A549 (cell line): ENCODE data around the gene PIP4K2A. TPM values are rescaled to one million over a fixed set of nuclear protein-coding genes. Genes with fewer than 3 reads are reported as not detected.

ENCODE experiments used
- ATAC-seq, 2 experiments: fragments of 200-7000 bp in 1 of 2; fragments of >200 bp in 1 of 2; cut with Nextera tagmentation in 1 of 2; cut with Tn5 transposase in 1 of 2; 3 replicates each; pipeline versions ENCODE4 v1.8.0 to v1.9.1; 2018 to 2020; ENCODE audit warnings: mild to moderate bottlenecking in 1 of 2, moderate library complexity in 1 of 2
- CTCF ChIA-PET: fragments of 300-600 bp; sonication (Branson Sonifier 250); formaldehyde crosslinking; extraction: SDS; loops from one replicate; lab custom pipeline; 2021; ENCODE audit warnings: antibody characterized with exemption, inconsistent platforms; lab: Yijun Ruan, JAX
- POLR2A ChIA-PET: fragments of 350-600 bp; formaldehyde crosslinking; extraction: SDS; loops from one replicate; lab custom pipeline; 2021; ENCODE audit warnings: antibody characterized with exemption, inconsistent platforms; lab: Yijun Ruan, JAX
- DNase-seq, 2 experiments: peaks; one replicate each; pipeline versions ENCODE4 v3.0.0 to v3.0.0-alpha.2; 2011 to 2016; ENCODE audit warnings: low read depth in 1 of 2, low spot score in 1 of 2
- FAIRE-seq: peaks from 2 replicates; lab custom pipeline; 2011; peaks lifted over from hg19 to GRCh38; lab: Jason Lieb, UNC
- H3K27ac ChIP-seq, 2 experiments: fragments of >200 bp; sonication (Bioruptor Twin); formaldehyde crosslinking; 3 replicates each; pipeline ENCODE4 v1.5.1; 2016 to 2017
- H3K4me1 ChIP-seq: fragments of >200 bp; sonication (Bioruptor Twin); formaldehyde crosslinking; 3 replicates; pipeline ENCODE4 v1.6.1; 2016
- H3K4me2 ChIP-seq: fragments of >200 bp; sonication (Bioruptor Twin); formaldehyde crosslinking; 3 replicates; pipeline ENCODE4 v1.6.1; 2016
- H3K4me3 ChIP-seq: fragments of >200 bp; sonication (Bioruptor Twin); formaldehyde crosslinking; 3 replicates; pipeline ENCODE4 v1.5.1; 2016
- H3K9me3 ChIP-seq: fragments of >200 bp; sonication (Bioruptor Twin); formaldehyde crosslinking; 3 replicates; pipeline ENCODE4 v1.6.1; 2016
- BHLHE40 ChIP-seq: IDR thresholded peaks from 2 replicates; pipeline ENCODE4 v1.6.1; 2012; ENCODE audit warnings: low read depth, low read length, inconsistent platforms
- CEBPB ChIP-seq, 2 experiments: fragments of >200 bp in 1 of 2; sonication (Bioruptor Twin) in 1 of 2; formaldehyde crosslinking in 1 of 2; IDR thresholded peaks; 2 replicates each; pipeline ENCODE4 v1.6.1; 2012 to 2016
- EHMT2 ChIP-seq: fragments of 200-600 bp; sonication (generic); IDR thresholded peaks from 2 replicates; pipeline ENCODE4 v1.6.1; 2016; ENCODE audit warnings: antibody characterized with exemption, low read depth, mild to moderate bottlenecking, moderate library complexity
- ESRRA ChIP-seq: fragments of 150-350 bp; IDR thresholded peaks from 2 replicates; pipeline ENCODE4 v1.6.1; 2014; ENCODE audit warnings: mild to moderate bottlenecking, low read length, borderline replicate concordance
- FOSB ChIP-seq: fragments of 250-450 bp; sonication (Bioruptor Pico); IDR thresholded peaks from 2 replicates; pipeline ENCODE4 v1.5.0; 2020; ENCODE audit warnings: mild to moderate bottlenecking, moderate library complexity
- FOSL2 ChIP-seq, 2 experiments: fragments of 450-650 bp in 1 of 2; fragments of >200 bp in 1 of 2; sonication (Bioruptor Twin) in 1 of 2; formaldehyde crosslinking; IDR thresholded peaks; 2 replicates each; pipeline versions ENCODE4 v1.5.0 to v1.6.1; 2016 to 2020; ENCODE audit warnings: mild to moderate bottlenecking in 1 of 2, moderate library complexity in 1 of 2
- HOXA7 ChIP-seq: fragments of 250-450 bp; sonication (Bioruptor Pico); IDR thresholded peaks from 2 replicates; pipeline ENCODE4 v1.5.0; 2020; ENCODE audit warnings: mild to moderate bottlenecking, moderate library complexity
- HOXB13 ChIP-seq: fragments of 250-450 bp; sonication (Bioruptor Pico); IDR thresholded peaks from 2 replicates; pipeline ENCODE4 v1.5.0; 2020; ENCODE audit warnings: low read depth, mild to moderate bottlenecking, moderate library complexity
- JUN ChIP-seq, 2 experiments: fragments of >200 bp; sonication (Bioruptor Twin); formaldehyde crosslinking; IDR thresholded peaks; 2 replicates in 1 of 2; 3 replicates in 1 of 2; pipeline ENCODE4 v1.6.1; 2016 to 2017
- JUNB ChIP-seq: fragments of >200 bp; sonication (Bioruptor Twin); formaldehyde crosslinking; IDR thresholded peaks from 2 replicates; pipeline ENCODE4 v1.6.1; 2016
- KDM1A ChIP-seq: fragments of 200-600 bp; sonication (generic); IDR thresholded peaks from 2 replicates; pipeline ENCODE4 v1.6.1; 2016; ENCODE audit warnings: low read depth, mild to moderate bottlenecking
- KDM5A ChIP-seq: fragments of 200-600 bp; sonication (generic); IDR thresholded peaks from 2 replicates; pipeline ENCODE4 v1.6.1; 2016; ENCODE audit warnings: antibody characterized with exemption, mild to moderate bottlenecking
- MAFK ChIP-seq: fragments of 450-650 bp; IDR thresholded peaks from 2 replicates; pipeline ENCODE4 v1.6.1; 2014; ENCODE audit not compliant: partially characterized antibody
- MAZ ChIP-seq: fragments of 150-350 bp; IDR thresholded peaks from 2 replicates; pipeline ENCODE4 v1.6.1; 2014; ENCODE audit warnings: antibody characterized with exemption, low read depth, low read length, borderline replicate concordance
- NPAS2 ChIP-seq: fragments of 250-450 bp; sonication (Bioruptor Pico); IDR thresholded peaks from 2 replicates; pipeline ENCODE4 v1.8.0; 2022; ENCODE audit warnings: mild to moderate bottlenecking, moderate library complexity, borderline replicate concordance
- POLR2AphosphoS2 ChIP-seq: conservative IDR thresholded peaks from 2 replicates; pipeline ENCODE4 v1.6.1; 2012; ENCODE audit warnings: low read length, improper control_type of control experiment, inconsistent platforms
- RFX5 ChIP-seq: fragments of 450-650 bp; IDR thresholded peaks from 2 replicates; pipeline ENCODE4 v1.7.1; 2014; ENCODE audit warnings: antibody characterized with exemption, mild to moderate bottlenecking, moderate library complexity
- ZC3H11A ChIP-seq: fragments of 450-650 bp; IDR thresholded peaks from 2 replicates; pipeline ENCODE4 v1.6.1; 2014; ENCODE audit warnings: antibody characterized with exemption, mild to moderate bottlenecking
- ZNF302 ChIP-seq: fragments of 250-450 bp; sonication (Bioruptor Pico); IDR thresholded peaks from 2 replicates; pipeline ENCODE4 v1.9.0; 2021; ENCODE audit warnings: inconsistent platforms, mild to moderate bottlenecking, moderate library complexity
- WGBS: methylation state at CpG from one replicate; pipeline ENCODE4 v1.1.6; 2017; ENCODE audit errors: missing lambda C conversion rate; 5-methylcytosine and 5-hydroxymethylcytosine counted together
- polyA plus RNA-seq, 4 experiments: library from polyadenylated mRNA; depleted of rRNA in 3 of 4; stranded (reverse); fragments of >200 nt; fragmentation: RNase III in 1 of 4; extraction: RNeasy Plus Mini Kit Qiagen cat#74134 plus additional on column Dnase treatment in 1 of 4; gene quantifications; 2 replicates in 3 of 4; 3 replicates in 1 of 4; pipeline ENCODE4 v1.2.3, GENCODE V29; 2011 to 2017
- TF ChIP-seq, protein P1 (sequence below): IDR thresholded peaks from 2 replicates; pipeline ENCODE4 v1.6.1; 2012; ENCODE audit warnings: low read depth, borderline replicate concordance
- TF ChIP-seq, protein P2 (sequence below): fragments of >200 bp; sonication (Bioruptor Twin); formaldehyde crosslinking; IDR thresholded peaks from 2 replicates; pipeline ENCODE4 v1.6.1; 2016
- TF ChIP-seq, protein P3 (sequence below): IDR thresholded peaks from 2 replicates; pipeline ENCODE4 v1.6.1; 2012
- TF ChIP-seq, protein P4 (sequence below): fragments of 150-350 bp; IDR thresholded peaks from 2 replicates; pipeline ENCODE4 v1.6.1; 2014; ENCODE audit warnings: low read depth, mild to moderate bottlenecking, low read length
- TF ChIP-seq, protein P5 (sequence below): IDR thresholded peaks from 2 replicates; pipeline ENCODE4 v1.6.1; 2012
- TF ChIP-seq, protein P6 (sequence below): fragments of >200 bp; sonication (Bioruptor Twin); formaldehyde crosslinking; IDR thresholded peaks from 3 replicates; pipeline ENCODE4 v1.5.1; 2016
- TF ChIP-seq, protein P7 (sequence below): fragments of >200 bp; sonication (Bioruptor Twin); formaldehyde crosslinking; IDR thresholded peaks from 3 replicates; pipeline ENCODE4 v1.6.1; 2016

PIP4K2A gene
- polyA plus RNA-seq, 2 of the 4 experiments (the other 2 are of a cell fraction): 23.1 to 24.0 TPM

DNA sequence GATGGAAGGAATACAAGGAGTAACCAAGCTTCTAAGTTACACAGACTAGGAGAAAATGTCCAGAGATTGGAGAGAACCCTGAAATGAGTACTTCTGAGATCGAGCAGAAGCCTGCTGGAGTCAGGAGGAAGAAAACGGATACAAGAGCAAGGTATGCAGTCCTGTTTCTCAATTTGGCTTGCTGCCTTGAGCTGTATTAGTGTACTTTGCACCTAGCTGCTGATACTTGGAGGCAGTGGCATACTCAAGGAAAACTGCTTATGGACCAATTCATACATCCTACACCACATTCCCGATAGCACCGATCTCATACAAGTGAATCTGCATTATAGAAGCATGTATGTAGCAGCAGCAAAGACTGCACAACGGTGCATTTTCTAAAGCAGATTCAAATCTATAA, 14.4 kb downstream of the PIP4K2A start (continued):
- TF ChIP-seq KDM1A: no peak
- TF ChIP-seq, protein P1, sequence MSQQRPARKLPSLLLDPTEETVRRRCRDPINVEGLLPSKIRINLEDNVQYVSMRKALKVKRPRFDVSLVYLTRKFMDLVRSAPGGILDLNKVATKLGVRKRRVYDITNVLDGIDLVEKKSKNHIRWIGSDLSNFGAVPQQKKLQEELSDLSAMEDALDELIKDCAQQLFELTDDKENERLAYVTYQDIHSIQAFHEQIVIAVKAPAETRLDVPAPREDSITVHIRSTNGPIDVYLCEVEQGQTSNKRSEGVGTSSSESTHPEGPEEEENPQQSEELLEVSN: no peak
- no peak for TF ChIP-seq MAFK
- TF ChIP-seq HOXB13 (CRISPR knock-in tag): no peak

DNA sequence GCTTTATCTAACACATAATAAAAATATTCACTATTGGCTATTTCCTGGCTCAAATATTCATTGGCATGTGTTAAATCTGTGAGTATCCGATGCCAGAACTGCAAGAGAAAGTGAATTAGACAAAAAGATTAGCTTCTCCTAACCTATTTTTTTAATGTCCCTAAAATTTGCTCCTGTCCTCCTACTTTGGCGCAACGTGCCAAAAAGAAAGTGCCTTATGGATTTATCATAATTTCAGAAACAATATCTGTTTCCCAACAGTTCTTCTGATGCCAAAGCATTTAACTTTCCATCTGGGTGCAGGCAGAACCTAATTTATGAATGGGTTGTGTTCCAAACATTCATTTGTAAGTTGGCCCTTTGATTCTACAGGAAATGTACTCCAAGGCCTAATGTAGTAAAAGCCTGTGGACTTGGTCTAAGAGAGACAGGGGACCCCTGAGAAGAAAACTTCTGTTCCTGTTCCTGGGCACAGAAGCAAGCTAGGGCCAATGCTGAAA, 15.4 kb downstream of the PIP4K2A start:
- POLR2A ChIA-PET: interaction anchor here (0.6 kb wide), 1 partner anchor 1180 kb away, joined by 4 read pairs; no protein-coding TSS in a partner anchor
- Histone ChIP-seq H3K4me1 (peaks cover 8% of the 10 kb centered on the region; the same call in 1 of the 3 replicates), H3K9me3 (no peaks in the 10 kb centered on the region), H3K4me3 (no peak overlapping the region), H3K27ac (no peak overlapping the region), H3K4me2 (no peak overlapping the region)
- FAIRE-seq (no peak), DNase-seq (no peak), ATAC-seq (no peak)
- CTCF ChIA-PET: interaction anchor here (0.7 kb wide), 1 partner anchor 22 kb away, joined by 3 read pairs; no protein-coding TSS in a partner anchor
- 94% methylated on average over 3 of the region's 3 CpGs for WGBS
- TF ChIP-seq, protein P2, sequence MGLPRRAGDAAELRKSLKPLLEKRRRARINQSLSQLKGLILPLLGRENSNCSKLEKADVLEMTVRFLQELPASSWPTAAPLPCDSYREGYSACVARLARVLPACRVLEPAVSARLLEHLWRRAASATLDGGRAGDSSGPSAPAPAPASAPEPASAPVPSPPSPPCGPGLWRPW: no peak
- TF ChIP-seq ZC3H11A (no peak), MAZ (no peak), KDM5A (no peak), BHLHE40 (no peak), JUNB (no peak), FOSB (CRISPR knock-in tag) (no peak), HOXA7 (no peak)
- TF ChIP-seq, protein P1: no peak
- TF ChIP-seq, protein P3, sequence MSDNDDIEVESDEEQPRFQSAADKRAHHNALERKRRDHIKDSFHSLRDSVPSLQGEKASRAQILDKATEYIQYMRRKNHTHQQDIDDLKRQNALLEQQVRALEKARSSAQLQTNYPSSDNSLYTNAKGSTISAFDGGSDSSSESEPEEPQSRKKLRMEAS: no peak

DNA sequence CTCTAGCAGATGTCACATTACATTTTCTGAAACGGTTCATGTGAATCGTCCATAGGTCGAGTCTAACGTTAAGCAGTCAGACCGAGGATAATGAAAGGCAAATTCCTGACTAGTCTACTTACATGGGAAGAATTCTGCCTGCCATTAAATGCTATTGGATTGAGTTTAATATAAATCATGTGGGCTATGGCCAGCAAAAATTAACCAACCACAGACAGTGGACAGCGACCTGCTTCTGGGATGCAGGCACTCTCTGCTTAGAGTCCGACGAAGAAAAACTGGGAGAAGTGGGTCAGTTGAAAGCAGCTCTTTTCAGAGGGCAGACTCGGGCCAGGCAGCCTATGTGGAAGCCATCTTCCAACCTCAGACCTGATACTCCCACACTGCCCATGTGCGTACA, 16.6 kb downstream of the PIP4K2A start:
- POLR2A ChIA-PET: no interaction called here
- no peak for ATAC-seq
- TF ChIP-seq POLR2AphosphoS2 (no peak), NPAS2 (no peak), JUN (IDR thresholded peaks at IDR 0.05) (no peak), RFX5 (no peak), EHMT2 (no peak), ESRRA (no peak), CEBPB (IDR thresholded peaks at IDR 0.05) (no peak), FOSL2 (IDR thresholded peaks at IDR 0.05) (no peak), FOSL2 (CRISPR knock-in tag; IDR thresholded peaks at IDR 0.05) (no peak), ZNF302 (CRISPR knock-in tag) (no peak)
- TF ChIP-seq, protein P4, sequence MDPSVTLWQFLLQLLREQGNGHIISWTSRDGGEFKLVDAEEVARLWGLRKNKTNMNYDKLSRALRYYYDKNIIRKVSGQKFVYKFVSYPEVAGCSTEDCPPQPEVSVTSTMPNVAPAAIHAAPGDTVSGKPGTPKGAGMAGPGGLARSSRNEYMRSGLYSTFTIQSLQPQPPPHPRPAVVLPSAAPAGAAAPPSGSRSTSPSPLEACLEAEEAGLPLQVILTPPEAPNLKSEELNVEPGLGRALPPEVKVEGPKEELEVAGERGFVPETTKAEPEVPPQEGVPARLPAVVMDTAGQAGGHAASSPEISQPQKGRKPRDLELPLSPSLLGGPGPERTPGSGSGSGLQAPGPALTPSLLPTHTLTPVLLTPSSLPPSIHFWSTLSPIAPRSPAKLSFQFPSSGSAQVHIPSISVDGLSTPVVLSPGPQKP: no peak
- TF ChIP-seq, protein P3: no peak
- TF ChIP-seq, protein P5, sequence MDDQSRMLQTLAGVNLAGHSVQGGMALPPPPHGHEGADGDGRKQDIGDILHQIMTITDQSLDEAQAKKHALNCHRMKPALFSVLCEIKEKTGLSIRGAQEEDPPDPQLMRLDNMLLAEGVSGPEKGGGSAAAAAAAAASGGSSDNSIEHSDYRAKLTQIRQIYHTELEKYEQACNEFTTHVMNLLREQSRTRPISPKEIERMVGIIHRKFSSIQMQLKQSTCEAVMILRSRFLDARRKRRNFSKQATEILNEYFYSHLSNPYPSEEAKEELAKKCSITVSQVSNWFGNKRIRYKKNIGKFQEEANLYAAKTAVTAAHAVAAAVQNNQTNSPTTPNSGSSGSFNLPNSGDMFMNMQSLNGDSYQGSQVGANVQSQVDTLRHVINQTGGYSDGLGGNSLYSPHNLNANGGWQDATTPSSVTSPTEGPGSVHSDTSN: no peak
- TF ChIP-seq, protein P1: no peak
- TF ChIP-seq, protein P6, sequence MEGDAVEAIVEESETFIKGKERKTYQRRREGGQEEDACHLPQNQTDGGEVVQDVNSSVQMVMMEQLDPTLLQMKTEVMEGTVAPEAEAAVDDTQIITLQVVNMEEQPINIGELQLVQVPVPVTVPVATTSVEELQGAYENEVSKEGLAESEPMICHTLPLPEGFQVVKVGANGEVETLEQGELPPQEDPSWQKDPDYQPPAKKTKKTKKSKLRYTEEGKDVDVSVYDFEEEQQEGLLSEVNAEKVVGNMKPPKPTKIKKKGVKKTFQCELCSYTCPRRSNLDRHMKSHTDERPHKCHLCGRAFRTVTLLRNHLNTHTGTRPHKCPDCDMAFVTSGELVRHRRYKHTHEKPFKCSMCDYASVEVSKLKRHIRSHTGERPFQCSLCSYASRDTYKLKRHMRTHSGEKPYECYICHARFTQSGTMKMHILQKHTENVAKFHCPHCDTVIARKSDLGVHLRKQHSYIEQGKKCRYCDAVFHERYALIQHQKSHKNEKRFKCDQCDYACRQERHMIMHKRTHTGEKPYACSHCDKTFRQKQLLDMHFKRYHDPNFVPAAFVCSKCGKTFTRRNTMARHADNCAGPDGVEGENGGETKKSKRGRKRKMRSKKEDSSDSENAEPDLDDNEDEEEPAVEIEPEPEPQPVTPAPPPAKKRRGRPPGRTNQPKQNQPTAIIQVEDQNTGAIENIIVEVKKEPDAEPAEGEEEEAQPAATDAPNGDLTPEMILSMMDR: no peak
- TF ChIP-seq, protein P7, sequence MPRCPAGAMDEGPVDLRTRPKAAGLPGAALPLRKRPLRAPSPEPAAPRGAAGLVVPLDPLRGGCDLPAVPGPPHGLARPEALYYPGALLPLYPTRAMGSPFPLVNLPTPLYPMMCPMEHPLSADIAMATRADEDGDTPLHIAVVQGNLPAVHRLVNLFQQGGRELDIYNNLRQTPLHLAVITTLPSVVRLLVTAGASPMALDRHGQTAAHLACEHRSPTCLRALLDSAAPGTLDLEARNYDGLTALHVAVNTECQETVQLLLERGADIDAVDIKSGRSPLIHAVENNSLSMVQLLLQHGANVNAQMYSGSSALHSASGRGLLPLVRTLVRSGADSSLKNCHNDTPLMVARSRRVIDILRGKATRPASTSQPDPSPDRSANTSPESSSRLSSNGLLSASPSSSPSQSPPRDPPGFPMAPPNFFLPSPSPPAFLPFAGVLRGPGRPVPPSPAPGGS: no peak
- TF ChIP-seq, protein P2: no peak

More for the DNA sequence above, 16.6 kb downstream of the PIP4K2A start:
- CTCF ChIA-PET: no interaction called here
- H3K4me3 ChIP-seq: no peak overlapping the region
- DNase-seq (no peak), FAIRE-seq (no peak)
- WGBS: 94% methylated on average over 10 of the region's 10 CpGs
- H3K4me2 ChIP-seq: no peak overlapping the region
- H3K4me1 ChIP-seq: peaks cover 13% of the 10 kb centered on the region; the same call in 1 of the 3 replicates
- no peaks in the 10 kb centered on the region for H3K9me3 ChIP-seq
- H3K27ac ChIP-seq: no peak overlapping the region
